22Rv1 (cell line): ENCODE results near the gene OPTC.

ENCODE experiments used
- ZFX ChIP-seq: fragments of 450-650 bp; IDR thresholded peaks from 2 replicates; pipeline ENCODE4 v1.6.1; 2017; ENCODE audit warnings: antibody characterized with exemption, borderline replicate concordance
- TF ChIP-seq, protein P1 (sequence below): fragments of 450-650 bp; IDR thresholded peaks from 2 replicates; pipeline ENCODE4 v1.5.1; 2017; ENCODE audit warnings: mild to moderate bottlenecking

DNA sequence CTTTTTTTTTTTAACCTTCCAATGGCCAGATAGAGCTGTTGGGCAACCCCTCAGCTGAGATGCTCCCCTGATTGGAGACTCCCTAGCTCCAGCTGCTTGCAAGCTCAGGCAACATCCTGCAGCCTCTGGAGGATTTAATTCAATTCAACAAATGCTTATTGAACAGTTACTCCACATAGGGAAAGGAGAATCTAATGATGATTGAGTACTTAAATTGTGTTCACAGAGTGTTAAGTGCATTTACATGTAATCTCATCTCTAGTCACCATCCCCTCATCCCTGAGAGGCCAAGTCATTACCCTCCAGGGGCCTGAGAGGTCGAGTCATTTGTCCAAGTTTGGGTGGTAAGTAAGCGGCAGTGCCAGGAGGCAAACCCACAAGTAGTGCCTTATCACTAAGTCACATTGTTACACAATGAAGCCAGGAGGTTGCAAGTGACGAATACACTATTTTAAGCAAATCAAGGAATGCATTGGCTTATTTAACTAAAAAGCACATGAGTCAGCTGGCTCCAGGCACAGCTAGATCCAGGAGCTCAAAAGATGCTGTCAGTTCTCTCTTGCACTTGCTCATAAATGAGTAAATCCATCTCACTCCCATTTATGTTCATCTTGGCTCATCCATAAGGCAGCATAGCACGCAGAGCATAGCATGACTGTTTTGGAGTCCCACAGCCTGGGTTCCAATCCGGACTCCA is 64.3 kb downstream of the OPTC start:
- TF ChIP-seq, protein P1, sequence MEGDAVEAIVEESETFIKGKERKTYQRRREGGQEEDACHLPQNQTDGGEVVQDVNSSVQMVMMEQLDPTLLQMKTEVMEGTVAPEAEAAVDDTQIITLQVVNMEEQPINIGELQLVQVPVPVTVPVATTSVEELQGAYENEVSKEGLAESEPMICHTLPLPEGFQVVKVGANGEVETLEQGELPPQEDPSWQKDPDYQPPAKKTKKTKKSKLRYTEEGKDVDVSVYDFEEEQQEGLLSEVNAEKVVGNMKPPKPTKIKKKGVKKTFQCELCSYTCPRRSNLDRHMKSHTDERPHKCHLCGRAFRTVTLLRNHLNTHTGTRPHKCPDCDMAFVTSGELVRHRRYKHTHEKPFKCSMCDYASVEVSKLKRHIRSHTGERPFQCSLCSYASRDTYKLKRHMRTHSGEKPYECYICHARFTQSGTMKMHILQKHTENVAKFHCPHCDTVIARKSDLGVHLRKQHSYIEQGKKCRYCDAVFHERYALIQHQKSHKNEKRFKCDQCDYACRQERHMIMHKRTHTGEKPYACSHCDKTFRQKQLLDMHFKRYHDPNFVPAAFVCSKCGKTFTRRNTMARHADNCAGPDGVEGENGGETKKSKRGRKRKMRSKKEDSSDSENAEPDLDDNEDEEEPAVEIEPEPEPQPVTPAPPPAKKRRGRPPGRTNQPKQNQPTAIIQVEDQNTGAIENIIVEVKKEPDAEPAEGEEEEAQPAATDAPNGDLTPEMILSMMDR: no peak
- TF ChIP-seq ZFX: no peak
